ENCODE results near the gene NDUFAF2. TPM values are rescaled to one million over a fixed set of nuclear protein-coding genes. Genes with fewer than 3 reads are reported as not detected.
"Not testable (repeated sequence)": the region's sequence is repeated elsewhere in the genome, so short reads cannot be mapped to it uniquely, and the experiment has no call there.

NDUFAF2 gene
- total RNA-seq, 1 experiment from 2014 or later = 88.5 TPM

DNA sequence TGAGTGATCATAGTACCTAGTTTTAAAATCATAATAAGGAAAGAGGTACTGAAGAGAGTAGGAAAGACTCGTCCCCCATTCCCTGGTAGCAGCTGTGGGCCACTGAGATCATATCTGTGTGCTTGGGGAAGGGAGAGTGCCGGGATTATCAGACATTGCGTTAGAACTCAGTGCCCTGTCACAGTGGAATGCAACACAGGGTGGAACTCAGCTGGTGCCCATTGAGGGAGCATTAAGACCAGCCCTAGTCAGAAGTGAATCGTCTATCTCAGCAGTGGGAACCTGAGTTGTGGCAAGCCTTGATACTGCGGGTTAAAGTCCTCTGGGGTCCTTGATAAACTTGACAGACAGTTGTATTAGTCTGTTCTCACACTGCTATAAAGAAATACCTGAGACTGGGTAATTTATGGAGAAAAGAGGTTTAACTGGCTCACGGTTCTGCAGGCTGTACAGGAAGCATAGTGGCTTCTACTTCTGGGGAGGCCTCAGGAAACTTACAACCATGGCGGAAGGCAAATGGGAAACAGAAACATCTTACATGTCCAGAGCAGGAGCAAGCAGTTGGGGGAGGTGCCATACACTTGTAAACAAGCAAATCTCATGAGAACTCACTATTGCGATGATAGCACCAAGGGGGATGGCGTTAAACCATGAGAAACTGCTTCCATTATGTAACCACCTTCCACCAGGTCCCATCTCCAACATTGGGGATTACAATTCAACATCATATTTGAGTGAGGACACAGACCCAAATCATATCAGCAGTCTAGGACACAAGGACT is 33.1 kb downstream of the NDUFAF2 start:
- H3K36me3 ChIP-seq = no peaks in the 10 kb centered on the region
- H3K27me3 ChIP-seq = no peaks in the 10 kb centered on the region
- no peak for DNase-seq
- no peaks in the 10 kb centered on the region; the same call in 1 of the 2 replicates for H3K9me3 ChIP-seq
- H3K4me3 ChIP-seq = no peak overlapping the region

GRCh38 chr5:60978968-60979367 is 34.0 kb downstream of the NDUFAF2 start:
- no peaks in the 10 kb centered on the region for H3K9me3 ChIP-seq
- no peaks in the 10 kb centered on the region for H3K27me3 ChIP-seq
- no peak for DNase-seq
- H3K36me3 ChIP-seq = no peaks in the 10 kb centered on the region
- no peak overlapping the region for H3K4me3 ChIP-seq

- Histone ChIP-seq H3K27me3 (no peaks in the 10 kb centered on the region), H3K4me3 (no peak overlapping the region), H3K36me3 (no peaks in the 10 kb centered on the region), H3K9me3 (0 out of 2 replicates have a peak, but pooled peaks cover 2% of the 10 kb centered on the region)
- DNase-seq = no peak
These were observed 35.5 kb downstream of the NDUFAF2 start for GRCh38 chr5:60980511-60980910.

GRCh38 chr5:60982127-60982526 is 37.1 kb downstream of the NDUFAF2 start:
- not testable (repeated sequence) for H3K9me3 ChIP-seq, H3K27me3 ChIP-seq, DNase-seq, H3K4me3 ChIP-seq, H3K36me3 ChIP-seq

- H3K27me3 ChIP-seq = no peaks in the 10 kb centered on the region
- H3K36me3 ChIP-seq = peaks cover 6% of the 10 kb centered on the region
- DNase-seq = no peak
- H3K9me3 ChIP-seq = peaks cover 27% of the 10 kb centered on the region
- no peak overlapping the region for H3K4me3 ChIP-seq
These were observed 44.8 kb downstream of the NDUFAF2 start for GRCh38 chr5:60989790-60990189.

GRCh38 chr5:60992871-60993270 is 47.9 kb downstream of the NDUFAF2 start:
- peaks cover 17% of the 10 kb centered on the region for H3K9me3 ChIP-seq
- no peaks in the 10 kb centered on the region for H3K27me3 ChIP-seq
- peaks cover 6% of the 10 kb centered on the region for H3K36me3 ChIP-seq
- DNase-seq = no peak
- H3K4me3 ChIP-seq = no peak overlapping the region

- H3K9me3 ChIP-seq = peaks cover 13% of the 10 kb centered on the region
- peaks cover 6% of the 10 kb centered on the region for H3K36me3 ChIP-seq
- no peaks in the 10 kb centered on the region for H3K27me3 ChIP-seq
- no peak overlapping the region for H3K4me3 ChIP-seq
- no peak for DNase-seq
These were observed 48.4 kb downstream of the NDUFAF2 start for GRCh38 chr5:60993425-60993824.

- no peaks in the 10 kb centered on the region for H3K27me3 ChIP-seq
- H3K4me3 ChIP-seq = no peak overlapping the region
- DNase-seq = no peak
- H3K36me3 ChIP-seq = peaks cover 6% of the 10 kb centered on the region
- H3K9me3 ChIP-seq = peaks cover 10% of the 10 kb centered on the region; the same call in 1 of the 2 replicates
These were observed 49.0 kb downstream of the NDUFAF2 start for GRCh38 chr5:60993875-60994571.

- no peaks in the 10 kb centered on the region for H3K27me3 ChIP-seq
- peaks cover 6% of the 10 kb centered on the region for H3K36me3 ChIP-seq
- no peak overlapping the region for H3K4me3 ChIP-seq
- H3K9me3 ChIP-seq = peaks cover 9% of the 10 kb centered on the region; the same call in 1 of the 2 replicates
- no peak for DNase-seq
These were observed 51.4 kb downstream of the NDUFAF2 start for GRCh38 chr5:60996368-60996767.

DNA sequence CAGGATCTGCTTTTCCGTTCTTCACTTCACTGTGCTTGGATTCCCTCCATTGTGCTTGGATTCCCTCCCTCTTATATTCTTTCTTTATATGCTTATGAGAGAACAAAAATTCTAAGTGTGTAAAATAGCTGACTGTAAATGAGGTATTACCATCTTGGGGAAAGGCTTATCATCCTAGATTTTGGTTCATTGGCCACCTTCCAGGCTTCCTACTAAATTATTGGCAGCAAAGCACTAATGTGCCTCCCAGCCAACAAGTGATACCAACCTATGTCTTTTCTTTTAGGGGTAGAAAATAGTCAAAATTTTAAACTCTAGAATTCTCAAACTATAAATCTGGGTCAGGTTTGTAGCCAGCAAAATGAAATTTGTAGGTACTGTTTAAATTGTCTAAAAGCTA is 52.7 kb downstream of the NDUFAF2 start:
- H3K36me3 ChIP-seq = peaks cover 6% of the 10 kb centered on the region
- H3K4me3 ChIP-seq = no peak overlapping the region
- H3K27me3 ChIP-seq = no peaks in the 10 kb centered on the region
- H3K9me3 ChIP-seq = peaks cover 4% of the 10 kb centered on the region; the same call in 1 of the 2 replicates
- DNase-seq = no peak

GRCh38 chr5:61000887-61001286 is 55.9 kb downstream of the NDUFAF2 start:
- no peaks in the 10 kb centered on the region for H3K27me3 ChIP-seq
- peak; percentile 12 for DNase-seq
- H3K36me3 ChIP-seq = no peaks in the 10 kb centered on the region

DNA sequence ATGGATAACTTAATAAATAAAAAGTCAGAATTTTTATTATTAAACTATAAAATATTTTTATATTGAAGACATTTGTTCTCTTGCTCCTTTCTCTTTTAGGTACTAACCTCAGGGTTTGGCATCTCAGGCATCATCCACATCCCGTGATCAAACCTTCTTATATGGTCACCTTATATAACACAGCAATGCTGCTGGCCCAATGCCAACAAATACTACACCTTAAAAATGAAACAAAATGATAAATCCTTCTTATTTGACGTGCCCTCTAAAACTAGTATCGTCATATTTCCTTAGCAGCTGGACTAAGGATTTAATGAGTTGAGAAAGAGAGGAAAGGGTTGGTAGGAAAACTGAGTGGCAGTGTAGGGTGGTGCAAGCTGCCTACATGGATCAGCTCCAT is 56.6 kb downstream of the NDUFAF2 start:
- Histone ChIP-seq H3K27me3 (no peaks in the 10 kb centered on the region), H3K36me3 (no peaks in the 10 kb centered on the region), H3K9me3 (no peaks in the 10 kb centered on the region), H3K4me3 (no peak overlapping the region)
- DNase-seq = no peak

More at GRCh38 chr5:61000887-61001286, 55.9 kb downstream of the NDUFAF2 start:
- no peak overlapping the region for H3K4me3 ChIP-seq
- no peaks in the 10 kb centered on the region for H3K9me3 ChIP-seq

DNA sequence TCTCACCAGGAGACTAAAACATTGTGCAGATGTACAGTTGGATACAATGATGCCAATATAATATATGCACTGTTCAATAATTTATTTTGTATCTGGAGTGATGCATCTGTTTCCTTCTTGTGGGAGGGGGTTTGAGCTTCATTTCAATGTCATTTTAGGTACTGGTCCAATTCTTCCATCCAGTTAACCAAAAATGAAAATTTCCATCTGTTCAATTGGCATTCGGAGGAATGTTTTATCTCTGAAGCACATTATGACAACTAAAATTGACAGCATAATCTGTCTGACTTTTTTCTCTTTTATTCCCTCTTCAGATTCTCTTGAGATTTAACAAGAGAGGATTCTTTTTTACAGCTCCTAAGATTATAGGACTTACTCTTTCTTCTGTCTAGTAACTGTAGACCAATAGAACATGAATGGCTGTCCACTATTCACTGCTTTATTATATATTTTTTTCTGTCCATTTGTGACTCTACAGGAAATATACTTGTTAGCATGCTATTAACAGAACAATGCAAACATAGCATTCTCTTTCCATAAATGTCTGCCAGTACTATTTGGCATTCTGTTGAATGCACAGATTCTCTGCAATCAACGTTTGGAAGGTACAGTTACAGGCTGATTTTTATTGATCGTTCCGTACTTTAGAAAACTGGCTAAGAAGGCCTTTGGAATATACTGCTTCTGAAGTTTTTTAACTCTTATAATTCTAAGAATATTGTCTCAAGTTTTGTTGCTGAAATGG is 57.8 kb downstream of the NDUFAF2 start:
- no peaks in the 10 kb centered on the region for H3K27me3 ChIP-seq
- DNase-seq = no peak
- H3K4me3 ChIP-seq = no peak overlapping the region
- H3K36me3 ChIP-seq = no peaks in the 10 kb centered on the region
- H3K9me3 ChIP-seq = no peaks in the 10 kb centered on the region

- Histone ChIP-seq H3K36me3 (no peaks in the 10 kb centered on the region), H3K4me3 (no peak overlapping the region), H3K9me3 (no peaks in the 10 kb centered on the region), H3K27me3 (no peaks in the 10 kb centered on the region)
- DNase-seq = no peak
These were observed 59.4 kb downstream of the NDUFAF2 start for GRCh38 chr5:61004448-61004847.

DNA sequence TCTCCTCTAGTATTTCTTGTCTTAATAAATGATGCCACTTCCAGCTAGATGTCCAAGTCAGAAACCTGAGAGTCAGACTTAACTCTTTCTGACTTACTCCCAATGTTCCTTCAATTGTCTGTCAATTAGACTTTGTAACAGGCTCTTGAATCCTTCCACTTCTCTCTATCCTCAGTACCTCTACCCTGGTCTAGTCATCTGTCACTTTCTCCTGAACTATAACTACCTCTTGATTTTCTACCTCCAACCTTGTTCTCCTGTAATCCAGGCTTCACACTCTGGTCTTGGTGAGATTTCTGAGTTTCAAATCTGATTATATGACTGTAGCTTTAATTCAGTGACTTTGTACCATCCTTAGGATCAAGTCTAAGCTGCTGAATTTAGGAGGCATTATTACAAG is 64.9 kb downstream of the NDUFAF2 start:
- DNase-seq = no peak
- no peaks in the 10 kb centered on the region for H3K9me3 ChIP-seq
- no peaks in the 10 kb centered on the region for H3K36me3 ChIP-seq
- H3K4me3 ChIP-seq = no peak overlapping the region
- H3K27me3 ChIP-seq = no peaks in the 10 kb centered on the region

GRCh38 chr5:61010467-61011454 is 65.8 kb downstream of the NDUFAF2 start:
- no peak for DNase-seq
- Histone ChIP-seq H3K36me3 (no peaks in the 10 kb centered on the region), H3K27me3 (no peaks in the 10 kb centered on the region), H3K4me3 (no peak overlapping the region), H3K9me3 (no peaks in the 10 kb centered on the region)
